Caco-2 (cell line): ENCODE data around the gene HNRNPR. TPM values are rescaled to one million over a fixed set of nuclear protein-coding genes. Genes with fewer than 3 reads are reported as not detected.

Source experiments
- BruUV-seq: library from RNA; stranded (reverse); fragments of 400-500 nt; replicated peaks from 2 replicates; lab custom pipeline; 2021; lab: Mats Ljungman, UMichigan
- CTCF ChIA-PET: fragments of 300-600 bp; sonication (Branson Sonifier 250); formaldehyde crosslinking; loops from one replicate; lab custom pipeline; 2022; ENCODE audit warnings: antibody characterized with exemption; lab: Charles Lee
- POLR2A ChIA-PET: fragments of 300-600 bp; sonication (Branson Sonifier 250); formaldehyde crosslinking; loops from one replicate; lab custom pipeline; 2022; ENCODE audit warnings: antibody characterized with exemption; lab: Charles Lee
- DNase-seq, 2 experiments: peaks; one replicate each; pipeline versions ENCODE4 v3.0.0 to v3.0.0-alpha.2; 2020 to 2022
- H3K27me3 ChIP-seq: replicated peaks from 2 replicates; pipeline ENCODE4 v1.6.0; 2011; ENCODE audit warnings: low read length; ENCODE audit not compliant: control insufficient read depth, insufficient read depth
- H3K36me3 ChIP-seq: 2 replicates; pipeline ENCODE4 v1.5.1; 2011; ENCODE audit warnings: low read length; ENCODE audit not compliant: control insufficient read depth, insufficient read depth
- H3K4me1 ChIP-seq: fragments of 250-450 bp; sonication (Bioruptor Pico); 2 replicates; pipeline ENCODE4 v1.5.1; 2020; ENCODE audit warnings: mild to moderate bottlenecking
- H3K4me3 ChIP-seq: 2 replicates; pipeline ENCODE4 v1.5.1; 2011; ENCODE audit warnings: low read depth, mild to moderate bottlenecking, control low read depth, low read length
- H3K9me3 ChIP-seq: fragments of 250-450 bp; sonication (Bioruptor Pico); 2 replicates; pipeline ENCODE4 v1.5.1; 2020; ENCODE audit warnings: mild to moderate bottlenecking, moderate library complexity
- H3K27ac Mint-ChIP-seq: one replicate; pipeline ENCODE4 v1.8.0; 2022; ENCODE audit warnings: mixed read lengths; ENCODE audit not compliant: unreplicated experiment
- H3K27me3 Mint-ChIP-seq: one replicate; pipeline ENCODE4 v1.8.0; 2022; ENCODE audit warnings: mixed read lengths; ENCODE audit not compliant: insufficient read depth, unreplicated experiment
- H3K36me3 Mint-ChIP-seq: one replicate; pipeline ENCODE4 v1.8.0; 2022; ENCODE audit warnings: mild to moderate bottlenecking, mixed read lengths; ENCODE audit not compliant: insufficient read depth, unreplicated experiment
- H3K4me1 Mint-ChIP-seq: one replicate; pipeline ENCODE4 v1.8.0; 2022; ENCODE audit warnings: low read depth, mixed read lengths; ENCODE audit not compliant: unreplicated experiment
- H3K4me3 Mint-ChIP-seq: one replicate; pipeline ENCODE4 v1.8.0; 2022; ENCODE audit warnings: mild to moderate bottlenecking, moderate library complexity, mixed read lengths; ENCODE audit not compliant: unreplicated experiment
- H3K9me3 Mint-ChIP-seq: one replicate; pipeline ENCODE4 v1.8.0; 2022; ENCODE audit warnings: mixed read lengths; ENCODE audit not compliant: unreplicated experiment
- intact Hi-C: fragments of 100-400 bp; cut with micrococcal nuclease; formaldehyde crosslinking; loops from one replicate; pipeline ENCODE4 v1.10.0; 2022; ENCODE audit not compliant: unreplicated experiment
- total RNA-seq: library from RNA; stranded (reverse); gene quantifications from 2 replicates; pipeline ENCODE4 v1.2.3, GENCODE V29; 2022
- TF ChIP-seq, protein P1 (sequence below), 2 experiments: fragments of 200-600 bp in 1 of 2; IDR thresholded peaks; 1 replicate in 1 of 2; 2 replicates in 1 of 2; pipeline versions ENCODE4 v1.5.1 to v1.8.0; 2011 to 2022; ENCODE audit warnings: antibody characterized with exemption in 1 of 2, control low read depth in 1 of 2, inconsistent platforms in 1 of 2, low read depth in 1 of 2, low read length in 1 of 2, mild to moderate bottlenecking in 1 of 2, moderate library complexity in 1 of 2; ENCODE audit not compliant: insufficient read depth in 1 of 2, severe bottlenecking in 1 of 2, unreplicated experiment in 1 of 2

Gene HNRNPR
- total RNA-seq, 1 experiment from 2014 or later = 183 TPM

DNA sequence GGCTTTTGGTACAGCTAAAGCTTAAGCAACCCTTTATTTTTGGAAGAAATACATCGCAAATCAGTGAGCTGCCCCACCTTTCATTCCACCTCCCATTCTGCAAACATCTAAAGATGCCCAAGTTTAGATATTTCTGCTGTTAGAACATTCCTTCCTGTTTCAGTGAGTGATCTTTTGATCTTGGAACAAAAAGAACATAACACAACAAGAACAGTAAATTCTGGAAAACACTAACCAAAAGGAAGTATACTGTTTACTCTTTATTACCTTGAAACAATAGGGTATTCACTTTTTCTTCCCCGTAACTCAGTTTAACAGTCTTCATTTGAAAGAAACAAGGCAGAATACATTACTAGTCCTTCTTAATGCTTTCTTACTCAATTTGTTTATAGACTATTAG lies 40.6 kb downstream of the HNRNPR start:
- Histone ChIP-seq H3K9me3 (no peaks in the 10 kb centered on the region), H3K36me3 (no peaks in the 10 kb centered on the region; the same call in 1 of the 2 replicates), H3K4me3 (no peak overlapping the region), H3K27me3 (no peaks in the 10 kb centered on the region), H3K4me1 (no peaks in the 10 kb centered on the region)
- H3K36me3 Mint-ChIP-seq = peaks cover 57% of the 10 kb centered on the region
- BruUV-seq = no TSS peak
- H3K4me3 Mint-ChIP-seq = no peak overlapping the region
- ChIA-PET POLR2A (no interaction called here), CTCF (no interaction called here)
- H3K27ac Mint-ChIP-seq = no peak overlapping the region
- no peaks in the 10 kb centered on the region for H3K27me3 Mint-ChIP-seq
- no peaks in the 10 kb centered on the region for H3K9me3 Mint-ChIP-seq
- no peaks in the 10 kb centered on the region for H3K4me1 Mint-ChIP-seq
- DNase-seq = no peak
- intact Hi-C loops = no loop called here
- TF ChIP-seq, protein P1, sequence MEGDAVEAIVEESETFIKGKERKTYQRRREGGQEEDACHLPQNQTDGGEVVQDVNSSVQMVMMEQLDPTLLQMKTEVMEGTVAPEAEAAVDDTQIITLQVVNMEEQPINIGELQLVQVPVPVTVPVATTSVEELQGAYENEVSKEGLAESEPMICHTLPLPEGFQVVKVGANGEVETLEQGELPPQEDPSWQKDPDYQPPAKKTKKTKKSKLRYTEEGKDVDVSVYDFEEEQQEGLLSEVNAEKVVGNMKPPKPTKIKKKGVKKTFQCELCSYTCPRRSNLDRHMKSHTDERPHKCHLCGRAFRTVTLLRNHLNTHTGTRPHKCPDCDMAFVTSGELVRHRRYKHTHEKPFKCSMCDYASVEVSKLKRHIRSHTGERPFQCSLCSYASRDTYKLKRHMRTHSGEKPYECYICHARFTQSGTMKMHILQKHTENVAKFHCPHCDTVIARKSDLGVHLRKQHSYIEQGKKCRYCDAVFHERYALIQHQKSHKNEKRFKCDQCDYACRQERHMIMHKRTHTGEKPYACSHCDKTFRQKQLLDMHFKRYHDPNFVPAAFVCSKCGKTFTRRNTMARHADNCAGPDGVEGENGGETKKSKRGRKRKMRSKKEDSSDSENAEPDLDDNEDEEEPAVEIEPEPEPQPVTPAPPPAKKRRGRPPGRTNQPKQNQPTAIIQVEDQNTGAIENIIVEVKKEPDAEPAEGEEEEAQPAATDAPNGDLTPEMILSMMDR (IDR thresholded peaks at IDR 0.05; ENCODE audit: insufficient read depth in 1 of 2, low read depth in 1 of 2, low read length in 1 of 2, severe bottlenecking in 1 of 2, unreplicated experiment in 1 of 2) = no peak

DNA sequence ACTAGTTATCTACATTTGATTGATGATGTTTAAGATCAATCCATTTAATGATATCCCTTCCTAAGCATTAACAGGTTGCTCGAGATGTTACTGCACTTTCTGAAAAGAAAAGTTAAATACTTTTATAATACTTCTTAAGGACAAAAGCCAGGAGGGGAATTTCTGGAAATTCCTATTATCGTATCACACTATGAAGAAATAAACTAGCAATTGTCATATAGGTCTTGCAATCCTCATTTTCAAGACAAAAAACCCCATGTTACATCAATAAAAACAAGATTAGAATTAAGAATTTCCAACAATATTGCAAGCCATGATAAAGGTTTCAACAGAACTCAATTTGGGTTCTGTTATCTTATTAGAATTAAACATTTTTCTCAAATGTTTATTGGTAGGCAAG lies 47.2 kb downstream of the HNRNPR start:
- no peak overlapping the region for H3K27ac Mint-ChIP-seq
- no peaks in the 10 kb centered on the region for H3K9me3 Mint-ChIP-seq
- Histone ChIP-seq H3K4me1 (no peaks in the 10 kb centered on the region), H3K9me3 (no peaks in the 10 kb centered on the region), H3K27me3 (no peaks in the 10 kb centered on the region), H3K4me3 (no peak overlapping the region), H3K36me3 (no peaks in the 10 kb centered on the region; the same call in 1 of the 2 replicates)
- no peaks in the 10 kb centered on the region for H3K27me3 Mint-ChIP-seq
- H3K4me3 Mint-ChIP-seq = no peak overlapping the region
- BruUV-seq = no TSS peak
- no peaks in the 10 kb centered on the region for H3K4me1 Mint-ChIP-seq
- CTCF ChIA-PET = no interaction called here
- DNase-seq = no peak
- peaks cover 33% of the 10 kb centered on the region for H3K36me3 Mint-ChIP-seq
- POLR2A ChIA-PET = no interaction called here
- TF ChIP-seq, protein P1 (IDR thresholded peaks at IDR 0.05; ENCODE audit: insufficient read depth in 1 of 2, low read depth in 1 of 2, low read length in 1 of 2, severe bottlenecking in 1 of 2, unreplicated experiment in 1 of 2) = no peak
- intact Hi-C loops = no loop called here

DNA sequence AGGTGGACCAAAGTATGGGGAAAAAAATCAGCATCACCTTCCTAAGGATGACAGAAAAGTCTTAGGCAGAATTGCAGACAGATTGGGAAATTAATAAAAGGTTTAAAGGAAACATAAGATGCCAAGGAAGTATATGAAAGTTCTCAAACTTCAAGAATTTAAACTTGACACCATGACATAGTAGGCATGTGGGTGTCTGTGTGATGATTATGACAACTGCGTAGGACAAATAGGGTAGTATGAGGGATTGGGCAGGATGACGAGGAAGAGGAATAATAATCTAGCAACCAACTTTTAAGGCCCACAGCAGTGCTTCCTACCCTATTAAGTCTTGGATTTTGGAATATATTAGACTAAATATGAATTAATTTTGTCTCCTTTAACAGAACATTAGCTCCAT lies 52.4 kb downstream of the HNRNPR start:
- no peaks in the 10 kb centered on the region for H3K4me1 Mint-ChIP-seq
- no TSS peak for BruUV-seq
- no peak overlapping the region for H3K27ac Mint-ChIP-seq
- POLR2A ChIA-PET = no interaction called here
- H3K9me3 ChIP-seq = no peaks in the 10 kb centered on the region
- no peaks in the 10 kb centered on the region for H3K4me1 ChIP-seq
- H3K4me3 Mint-ChIP-seq = no peak overlapping the region
- TF ChIP-seq, protein P1 (IDR thresholded peaks at IDR 0.05; ENCODE audit: insufficient read depth in 1 of 2, low read depth in 1 of 2, low read length in 1 of 2, severe bottlenecking in 1 of 2, unreplicated experiment in 1 of 2) = no peak
- H3K36me3 ChIP-seq = no peaks in the 10 kb centered on the region
- intact Hi-C loops = no loop called here
- no peaks in the 10 kb centered on the region for H3K9me3 Mint-ChIP-seq
- CTCF ChIA-PET = no interaction called here
- H3K27me3 Mint-ChIP-seq = no peaks in the 10 kb centered on the region
- no peak for DNase-seq
- peaks cover 16% of the 10 kb centered on the region for H3K36me3 Mint-ChIP-seq
- no peaks in the 10 kb centered on the region for H3K27me3 ChIP-seq
- no peak overlapping the region for H3K4me3 ChIP-seq
